HepG2 (cell line): ENCODE measurements around the gene CDK6. TPM values are rescaled to one million over a fixed set of nuclear protein-coding genes. Genes with fewer than 3 reads are reported as not detected.

Experiments
- ATAC-seq: fragments of 200-7000 bp; cut with Tn5 transposase; 3 replicates; pipeline ENCODE4 v1.9.1; 2020; ENCODE audit warnings: mild to moderate bottlenecking, moderate library complexity
- BruUV-seq: library from RNA; stranded (reverse); fragments of 400-500 nt; replicated peaks from 2 replicates; lab custom pipeline; 2021; lab: Mats Ljungman, UMichigan
- CTCF ChIA-PET: fragments of 300-600 bp; formaldehyde crosslinking; extraction: SDS; loops from one replicate; lab custom pipeline; 2021; ENCODE audit warnings: low total read pairs, inconsistent platforms, low intra/inter-chr PET ratio; lab: Yijun Ruan, JAX
- POLR2A ChIA-PET: fragments of 350-600 bp; sonication (Branson Sonifier 250); formaldehyde crosslinking; loops from one replicate; lab custom pipeline; 2020; ENCODE audit warnings: antibody characterized with exemption, inconsistent platforms; lab: Yijun Ruan, JAX
- DNase-seq: peaks from one replicate; pipeline ENCODE4 v3.0.0-alpha.2; 2015; ENCODE audit warnings: low spot score
- FAIRE-seq: peaks from 3 replicates; lab custom pipeline; 2011; peaks lifted over from hg19 to GRCh38; lab: Jason Lieb, UNC
- H2AFZ ChIP-seq: one replicate; pipeline ENCODE4 v1.6.1; 2011; ENCODE audit warnings: low read length, inconsistent platforms
- H3K27ac ChIP-seq: fragments of 300-600 bp; 3 replicates; pipeline ENCODE4 v1.8.0; 2011; ENCODE audit warnings: mixed run types, mild to moderate bottlenecking, mixed read lengths, low read length, inconsistent platforms; ENCODE audit not compliant: insufficient read depth; ENCODE audit errors: extremely low read length
- H3K27me3 ChIP-seq, 2 experiments: fragments of 200-600 bp in 1 of 2; 2 replicates in 1 of 2; 3 replicates in 1 of 2; pipeline versions ENCODE4 v1.6.0 to v1.8.0; 2011; ENCODE audit warnings: low read length in 2 of 2, mild to moderate bottlenecking in 2 of 2, moderate library complexity in 2 of 2, inconsistent platforms in 1 of 2; ENCODE audit not compliant: insufficient read depth in 2 of 2, control insufficient read depth in 1 of 2
- H3K36me3 ChIP-seq, 2 experiments: fragments of 200-600 bp in 1 of 2; replicated peaks in 1 of 2; 2 replicates in 1 of 2; 3 replicates in 1 of 2; pipeline versions ENCODE4 v1.5.1 to v1.8.0; 2011; ENCODE audit warnings: low read length in 2 of 2, inconsistent platforms in 1 of 2; ENCODE audit not compliant: insufficient read depth in 2 of 2, control insufficient read depth in 1 of 2
- H3K4me1 ChIP-seq: 2 replicates; pipeline ENCODE4 v1.5.1; 2012; ENCODE audit warnings: low read length, inconsistent platforms; ENCODE audit not compliant: insufficient read depth
- H3K4me2 ChIP-seq: 2 replicates; pipeline ENCODE4 v1.6.0; 2011; ENCODE audit warnings: low read depth, low read length, inconsistent platforms
- H3K4me3 ChIP-seq, 3 experiments: fragments of 200-600 bp in 1 of 3; sonication (generic), shearing (Covaris generic) in 1 of 3; replicated peaks in 1 of 3; 2 replicates each; pipeline ENCODE4 v1.5.1; 2011 to 2016; ENCODE audit warnings: low read length in 3 of 3, inconsistent platforms in 2 of 3, low read depth in 2 of 3, mild to moderate bottlenecking in 2 of 3, control low read depth in 1 of 3, mixed read lengths in 1 of 3; ENCODE audit not compliant: insufficient read depth in 1 of 3
- H3K79me2 ChIP-seq: one replicate; pipeline ENCODE4 v1.6.1; 2011; ENCODE audit warnings: low read length, inconsistent platforms; ENCODE audit not compliant: insufficient read depth
- H3K9ac ChIP-seq: 2 replicates; pipeline ENCODE4 v1.6.0; 2011; ENCODE audit warnings: mild to moderate bottlenecking, low read depth, low read length, inconsistent platforms; ENCODE audit not compliant: insufficient read depth
- H3K9me3 ChIP-seq: 2 replicates; pipeline ENCODE4 v1.5.1; 2012; ENCODE audit warnings: mild to moderate bottlenecking, low read length
- H4K20me1 ChIP-seq: 2 replicates; pipeline ENCODE4 v1.6.0; 2011; ENCODE audit warnings: inconsistent platforms, mild to moderate bottlenecking, low read length, moderate library complexity; ENCODE audit not compliant: insufficient read depth
- ATM ChIP-seq: fragments of 450-650 bp; IDR thresholded peaks from 2 replicates; pipeline ENCODE4 v1.7.1; 2017; ENCODE audit warnings: mild to moderate bottlenecking, borderline replicate concordance
- CENPBD1 ChIP-seq: sonication (generic); formaldehyde crosslinking; IDR thresholded peaks from 2 replicates; pipeline ENCODE4 v1.8.0; 2022; ENCODE audit warnings: missing genetic modification reagents, low read depth, mild to moderate bottlenecking, borderline replicate concordance
- HOXD1 ChIP-seq: sonication (generic); formaldehyde crosslinking; IDR thresholded peaks from 2 replicates; pipeline ENCODE4 v1.5.0; 2020; ENCODE audit warnings: missing genetic modification reagents
- MAFK ChIP-seq, 2 experiments: IDR thresholded peaks in 1 of 2; conservative IDR thresholded peaks in 1 of 2; 2 replicates each; pipeline ENCODE4 v1.6.1; 2011; ENCODE audit warnings: improper control_type of control experiment in 2 of 2, low read length in 2 of 2
- NFE2L2 ChIP-seq: fragments of 150-350 bp; IDR thresholded peaks from 2 replicates; pipeline ENCODE4 v1.6.1; 2014; ENCODE audit warnings: low read length
- TBX2 ChIP-seq: sonication (generic); formaldehyde crosslinking; IDR thresholded peaks from 2 replicates; pipeline ENCODE4 v1.5.0; 2020; ENCODE audit warnings: missing genetic modification reagents, mild to moderate bottlenecking, borderline replicate concordance
- ZNF335 ChIP-seq: sonication (generic); formaldehyde crosslinking; IDR thresholded peaks from 2 replicates; pipeline ENCODE4 v1.4.0; 2020; ENCODE audit warnings: missing genetic modification reagents
- ZNF431 ChIP-seq: sonication (generic); formaldehyde crosslinking; IDR thresholded peaks from 2 replicates; pipeline ENCODE4 v1.9.0; 2022; ENCODE audit warnings: missing genetic modification reagents, low read depth, mild to moderate bottlenecking, borderline replicate concordance
- ZNF512B ChIP-seq: sonication (generic); formaldehyde crosslinking; IDR thresholded peaks from 2 replicates; pipeline ENCODE4 v1.5.1; 2020; ENCODE audit warnings: missing genetic modification reagents, mild to moderate bottlenecking, borderline replicate concordance
- ZNF564 ChIP-seq: sonication (generic); formaldehyde crosslinking; IDR thresholded peaks from 2 replicates; pipeline ENCODE4 v1.8.1; 2023; ENCODE audit warnings: mild to moderate bottlenecking, missing genetic modification reagents
- ZNF639 ChIP-seq: conservative IDR thresholded peaks from 2 replicates; pipeline ENCODE4 v1.6.1; 2018; ENCODE audit warnings: missing genetic modification reagents
- WGBS: methylation state at CpG from one replicate; pipeline ENCODE4 v1.1.6; 2017; ENCODE audit warnings: low lambda C conversion rate; 5-methylcytosine and 5-hydroxymethylcytosine counted together
- in situ Hi-C: cut with HindIII; loops from 2 replicates; pipeline ENCODE4 v1.10.0; 2017; ENCODE audit warnings: low pct_unique_long_range_greater_than_20kb; ENCODE audit not compliant: extremely low pct_ligation_motif_present
- intact Hi-C: fragments of 100-400 bp; cut with micrococcal nuclease; formaldehyde crosslinking; loops from one replicate; pipeline ENCODE4 v1.10.0; 2022; ENCODE audit not compliant: unreplicated experiment
- polyA plus RNA-seq, 8 experiments: library from polyadenylated mRNA; depleted of rRNA in 3 of 8; stranded (reverse) in 7 of 8; unstranded in 1 of 8; fragments of >200 nt; fragmentation: Illumina TruSeq in 4 of 8; extraction: Trizol in 4 of 8; gene quantifications; 2 replicates each; pipeline versions ENCODE4 v1.2.1 to v1.2.3, GENCODE V29; 2011 to 2016; ENCODE audit warnings: low read depth in 4 of 8, missing spikeins in 1 of 8, mixed read lengths in 1 of 8; ENCODE audit not compliant: insufficient read depth in 1 of 8
- total RNA-seq, 5 experiments: library from RNA; depleted of rRNA; stranded (reverse); fragments of >200 nt; fragmentation: Illumina TruSeq; extraction: Trizol; gene quantifications; 2 replicates each; pipeline ENCODE4 v1.2.3, GENCODE V29; 2016; ENCODE audit warnings: low read depth in 1 of 5
- TF ChIP-seq, protein P1 (sequence below): sonication (generic); formaldehyde crosslinking; IDR thresholded peaks from 2 replicates; pipeline ENCODE4 v1.9.0; 2021; ENCODE audit warnings: missing genetic modification reagents, borderline replicate concordance
- TF ChIP-seq, protein P2 (sequence below): sonication (generic); formaldehyde crosslinking; IDR thresholded peaks from 2 replicates; pipeline ENCODE4 v1.5.1; 2020; ENCODE audit warnings: mild to moderate bottlenecking, missing genetic modification reagents, moderate library complexity

CDK6 gene
- total and polyA plus RNA-seq, 2 of the 13 experiments (the other 11 are each of a cell fraction or from before 2014, with no cell fraction given) = 34.6 to 90.8 TPM

DNA sequence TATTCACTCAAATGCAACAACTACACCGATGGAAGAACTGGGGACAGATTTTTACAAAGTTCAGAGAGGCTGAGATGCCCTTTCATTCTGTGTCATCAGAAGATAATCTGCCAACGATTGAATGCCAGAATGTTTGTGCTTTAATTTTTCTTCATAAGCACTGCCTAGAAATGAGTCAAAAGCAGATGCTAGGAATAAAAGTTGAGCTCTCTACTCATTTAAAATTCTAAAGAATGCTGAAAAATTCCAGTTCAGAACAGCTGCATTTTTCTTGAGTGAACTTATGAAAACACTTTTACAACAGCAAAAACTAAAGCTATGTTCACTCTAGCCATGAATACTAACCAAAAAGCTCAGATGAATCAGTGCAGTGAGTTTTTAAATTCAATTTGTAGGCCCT, 223.9 kb downstream of the CDK6 start:
- in situ Hi-C loops = no loop called here
- no peaks in the 10 kb centered on the region for H3K4me1 ChIP-seq
- H3K79me2 ChIP-seq = no peaks in the 10 kb centered on the region
- H3K27me3 ChIP-seq = no peaks in the 10 kb centered on the region
- H3K9ac ChIP-seq = no peak overlapping the region
- H2AFZ ChIP-seq = no peak overlapping the region
- no peak overlapping the region for H3K4me3 ChIP-seq
- ATAC-seq (no peak), DNase-seq (no peak), FAIRE-seq (no peak)
- intact Hi-C loops = no loop called here
- no peaks in the 10 kb centered on the region; the same call in 1 of the 2 replicates for H4K20me1 ChIP-seq
- ChIA-PET CTCF (no interaction called here), POLR2A (no interaction called here)
- H3K9me3 ChIP-seq = no peaks in the 10 kb centered on the region
- no peak overlapping the region for H3K27ac ChIP-seq
- BruUV-seq = no TSS peak
- H3K36me3 ChIP-seq = peaks cover 23 to 69% of the 10 kb centered on the region in 2 experiments
- no peak overlapping the region for H3K4me2 ChIP-seq
- WGBS = 92% methylated on average over 2 of the region's 2 CpGs
- TF ChIP-seq MAFK (conservative IDR thresholded peaks at IDR 0.05 in 1 of 2, IDR thresholded peaks at IDR 0.05 in 1 of 2; ENCODE audit: low read length in 2 of 2) = no peak
- TF ChIP-seq ZNF512B (CRISPR knock-in tag) = no peak
- TF ChIP-seq TBX2 (CRISPR knock-in tag) = no peak
- TF ChIP-seq, protein P1, sequence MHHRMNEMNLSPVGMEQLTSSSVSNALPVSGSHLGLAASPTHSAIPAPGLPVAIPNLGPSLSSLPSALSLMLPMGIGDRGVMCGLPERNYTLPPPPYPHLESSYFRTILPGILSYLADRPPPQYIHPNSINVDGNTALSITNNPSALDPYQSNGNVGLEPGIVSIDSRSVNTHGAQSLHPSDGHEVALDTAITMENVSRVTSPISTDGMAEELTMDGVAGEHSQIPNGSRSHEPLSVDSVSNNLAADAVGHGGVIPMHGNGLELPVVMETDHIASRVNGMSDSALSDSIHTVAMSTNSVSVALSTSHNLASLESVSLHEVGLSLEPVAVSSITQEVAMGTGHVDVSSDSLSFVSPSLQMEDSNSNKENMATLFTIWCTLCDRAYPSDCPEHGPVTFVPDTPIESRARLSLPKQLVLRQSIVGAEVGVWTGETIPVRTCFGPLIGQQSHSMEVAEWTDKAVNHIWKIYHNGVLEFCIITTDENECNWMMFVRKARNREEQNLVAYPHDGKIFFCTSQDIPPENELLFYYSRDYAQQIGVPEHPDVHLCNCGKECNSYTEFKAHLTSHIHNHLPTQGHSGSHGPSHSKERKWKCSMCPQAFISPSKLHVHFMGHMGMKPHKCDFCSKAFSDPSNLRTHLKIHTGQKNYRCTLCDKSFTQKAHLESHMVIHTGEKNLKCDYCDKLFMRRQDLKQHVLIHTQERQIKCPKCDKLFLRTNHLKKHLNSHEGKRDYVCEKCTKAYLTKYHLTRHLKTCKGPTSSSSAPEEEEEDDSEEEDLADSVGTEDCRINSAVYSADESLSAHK (CRISPR knock-in tag) = no peak
- TF ChIP-seq ZNF639 (CRISPR knock-in tag) = no peak
- no peak for TF ChIP-seq NFE2L2
- no peak for TF ChIP-seq ZNF431 (CRISPR knock-in tag)
- TF ChIP-seq HOXD1 (CRISPR knock-in tag) = no peak
- TF ChIP-seq, protein P2, sequence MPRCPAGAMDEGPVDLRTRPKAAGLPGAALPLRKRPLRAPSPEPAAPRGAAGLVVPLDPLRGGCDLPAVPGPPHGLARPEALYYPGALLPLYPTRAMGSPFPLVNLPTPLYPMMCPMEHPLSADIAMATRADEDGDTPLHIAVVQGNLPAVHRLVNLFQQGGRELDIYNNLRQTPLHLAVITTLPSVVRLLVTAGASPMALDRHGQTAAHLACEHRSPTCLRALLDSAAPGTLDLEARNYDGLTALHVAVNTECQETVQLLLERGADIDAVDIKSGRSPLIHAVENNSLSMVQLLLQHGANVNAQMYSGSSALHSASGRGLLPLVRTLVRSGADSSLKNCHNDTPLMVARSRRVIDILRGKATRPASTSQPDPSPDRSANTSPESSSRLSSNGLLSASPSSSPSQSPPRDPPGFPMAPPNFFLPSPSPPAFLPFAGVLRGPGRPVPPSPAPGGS (CRISPR knock-in tag) = no peak
- no peak for TF ChIP-seq ZNF335 (CRISPR knock-in tag)
- no peak for TF ChIP-seq ZNF564
- no peak for TF ChIP-seq CENPBD1 (CRISPR knock-in tag)
- no peak for TF ChIP-seq ATM
